Natural killer cell (primary cell): ENCODE measurements around the gene GALNT17. TPM values are rescaled to one million over a fixed set of nuclear protein-coding genes. Genes with fewer than 3 reads are reported as not detected.

ENCODE experiments used
- ATAC-seq, 3 donors: fragments of 150-1000 bp in 2 of 3; fragments of 200-7000 bp in 1 of 3; cut with Tn5 transposase; 1 replicate in 1 of 3; 2 replicates in 2 of 3; pipeline ENCODE4 v1.10.0; 2021; ENCODE audit warnings: mild to moderate bottlenecking in 2 of 3, moderate library complexity in 2 of 3
- DNase-seq, 2 donors: peaks; one replicate each; pipeline versions ENCODE4 v3.0.0 to v3.0.0-alpha.2; 2013 to 2021; ENCODE audit warnings: mixed read lengths in 1 of 2
- H3K27ac ChIP-seq: one replicate; pipeline ENCODE4 v1.5.1; 2013; ENCODE audit warnings: mild to moderate bottlenecking, low read length
- H3K27me3 ChIP-seq: one replicate; pipeline ENCODE4 v1.6.1; 2013; ENCODE audit warnings: low read length; ENCODE audit not compliant: control insufficient read depth, insufficient read depth
- H3K36me3 ChIP-seq: one replicate; pipeline ENCODE4 v1.6.1; 2013; ENCODE audit warnings: low read length; ENCODE audit not compliant: control insufficient read depth, insufficient read depth
- H3K4me1 ChIP-seq: one replicate; pipeline ENCODE4 v1.6.1; 2013; ENCODE audit warnings: low read length; ENCODE audit not compliant: control insufficient read depth, insufficient read depth
- H3K4me3 ChIP-seq: one replicate; pipeline ENCODE4 v1.5.1; 2013; ENCODE audit warnings: low read length
- H3K9me3 ChIP-seq: one replicate; pipeline ENCODE4 v1.6.1; 2013; ENCODE audit warnings: low read length; ENCODE audit not compliant: control insufficient read depth, insufficient read depth
- H3K27ac Mint-ChIP-seq, 2 donors: one replicate each; pipeline ENCODE4 v1.8.0; 2022; ENCODE audit warnings: mild to moderate bottlenecking in 2 of 2, mixed read lengths in 2 of 2, moderate library complexity in 1 of 2
- H3K27me3 Mint-ChIP-seq, 2 donors: one replicate each; pipeline ENCODE4 v1.8.0; 2022; ENCODE audit warnings: low read depth in 2 of 2, mixed read lengths in 2 of 2
- H3K36me3 Mint-ChIP-seq: one replicate; pipeline ENCODE4 v1.8.0; 2022; ENCODE audit warnings: mixed read lengths
- H3K4me1 Mint-ChIP-seq, 2 donors: one replicate each; pipeline ENCODE4 v1.8.0; 2022; ENCODE audit warnings: mixed read lengths in 2 of 2
- H3K4me3 Mint-ChIP-seq: one replicate; pipeline ENCODE4 v1.8.0; 2022; ENCODE audit warnings: mild to moderate bottlenecking, moderate library complexity, mixed read lengths
- H3K9me3 Mint-ChIP-seq, 2 donors: one replicate each; pipeline ENCODE4 v1.8.0; 2022; ENCODE audit warnings: mixed read lengths in 2 of 2
- WGBS: methylation state at CpG from one replicate; pipeline ENCODE4 v1.1.7; 2013; ENCODE audit warnings: missing lambda C conversion rate; ENCODE audit not compliant: insufficient coverage; 5-methylcytosine and 5-hydroxymethylcytosine counted together
- intact Hi-C: fragments of 100-400 bp; cut with micrococcal nuclease; formaldehyde crosslinking; loops from one replicate; pipeline ENCODE4 v1.14.2; 2022
- total RNA-seq, 4 donors: library from RNA; stranded (reverse); fragments of 120-200 nt in 1 of 4; gene quantifications; one replicate each; pipeline versions ENCODE4 v1.2.3 to v1.2.4, GENCODE V29; 2013 to 2022
- TF ChIP-seq, protein P1 (sequence below): fragments of 200-600 bp; IDR thresholded peaks from one replicate; pipeline ENCODE4 v1.8.0; 2022; ENCODE audit warnings: antibody characterized with exemption

Gene GALNT17
- total RNA-seq, 3 donors from 2014 or later (not counting 1 experiment from before 2014, with no cell fraction given), result not detected

DNA sequence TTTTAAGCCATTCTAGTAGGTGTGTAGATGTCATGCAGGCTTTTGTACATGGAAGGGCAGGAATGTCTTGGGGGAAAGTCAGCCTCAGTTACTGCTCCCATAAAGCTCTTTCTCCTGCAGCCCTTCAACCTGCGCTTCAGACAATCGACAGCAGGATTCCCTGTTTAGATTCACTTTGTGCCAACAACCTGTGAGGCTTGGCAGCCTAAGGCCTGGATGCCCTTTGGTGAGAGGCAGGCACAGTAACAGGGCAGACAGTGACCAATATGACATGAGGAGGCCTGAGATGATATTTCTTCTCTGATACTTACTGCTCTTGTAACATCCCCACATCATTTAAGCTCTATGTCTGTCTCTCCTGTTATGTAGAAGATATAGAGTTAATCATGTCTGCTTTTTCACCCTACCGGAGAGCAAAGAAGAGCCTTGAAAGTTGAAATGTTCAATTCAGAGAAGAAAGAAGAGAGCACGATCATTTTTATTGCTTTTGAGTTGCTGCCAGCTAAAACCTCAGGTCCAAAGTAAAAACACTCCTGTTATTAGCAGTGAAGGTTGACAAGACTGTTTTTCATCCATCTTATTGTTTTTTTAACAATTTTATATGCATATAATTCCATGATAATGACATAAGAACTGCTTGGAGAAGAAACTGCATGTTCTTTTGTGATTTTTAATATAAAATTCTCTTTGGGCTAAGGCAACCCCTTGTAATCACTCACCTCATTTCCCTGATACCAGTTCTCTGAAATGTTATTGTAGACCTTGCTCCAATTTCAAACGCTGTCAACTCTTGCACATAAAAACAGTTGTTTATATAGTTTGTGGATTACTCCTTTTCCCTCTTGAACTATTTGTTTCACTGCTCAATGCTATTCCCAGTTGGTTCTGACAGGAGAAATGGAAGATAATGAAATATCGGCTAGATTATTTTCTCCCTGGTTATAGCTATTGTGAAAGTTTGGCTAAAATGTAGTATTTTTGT lies 140.9 kb downstream of the GALNT17 start:
- no peaks in the 10 kb centered on the region for H3K27me3 ChIP-seq
- no peak overlapping the region for H3K4me3 ChIP-seq
- 84% methylated on average over 6 of the region's 6 CpGs for WGBS
- TF ChIP-seq, protein P1, sequence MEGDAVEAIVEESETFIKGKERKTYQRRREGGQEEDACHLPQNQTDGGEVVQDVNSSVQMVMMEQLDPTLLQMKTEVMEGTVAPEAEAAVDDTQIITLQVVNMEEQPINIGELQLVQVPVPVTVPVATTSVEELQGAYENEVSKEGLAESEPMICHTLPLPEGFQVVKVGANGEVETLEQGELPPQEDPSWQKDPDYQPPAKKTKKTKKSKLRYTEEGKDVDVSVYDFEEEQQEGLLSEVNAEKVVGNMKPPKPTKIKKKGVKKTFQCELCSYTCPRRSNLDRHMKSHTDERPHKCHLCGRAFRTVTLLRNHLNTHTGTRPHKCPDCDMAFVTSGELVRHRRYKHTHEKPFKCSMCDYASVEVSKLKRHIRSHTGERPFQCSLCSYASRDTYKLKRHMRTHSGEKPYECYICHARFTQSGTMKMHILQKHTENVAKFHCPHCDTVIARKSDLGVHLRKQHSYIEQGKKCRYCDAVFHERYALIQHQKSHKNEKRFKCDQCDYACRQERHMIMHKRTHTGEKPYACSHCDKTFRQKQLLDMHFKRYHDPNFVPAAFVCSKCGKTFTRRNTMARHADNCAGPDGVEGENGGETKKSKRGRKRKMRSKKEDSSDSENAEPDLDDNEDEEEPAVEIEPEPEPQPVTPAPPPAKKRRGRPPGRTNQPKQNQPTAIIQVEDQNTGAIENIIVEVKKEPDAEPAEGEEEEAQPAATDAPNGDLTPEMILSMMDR, result no peak
- Mint-ChIP-seq H3K36me3 (no peaks in the 10 kb centered on the region), H3K4me1 (no peaks in the 10 kb centered on the region), H3K9me3 (peaks cover 2 to 22% of the 10 kb centered on the region in 2 donors), H3K27me3 (no peaks in the 10 kb centered on the region), H3K27ac (no peak overlapping the region), H3K4me3 (no peak overlapping the region)
- H3K9me3 ChIP-seq, result peaks cover 16% of the 10 kb centered on the region
- H3K36me3 ChIP-seq, result no peaks in the 10 kb centered on the region
- no peaks in the 10 kb centered on the region for H3K4me1 ChIP-seq
- intact Hi-C loops, result no loop called here
- no peak for ATAC-seq
- no peak overlapping the region for H3K27ac ChIP-seq
- DNase-seq, result no peak

DNA sequence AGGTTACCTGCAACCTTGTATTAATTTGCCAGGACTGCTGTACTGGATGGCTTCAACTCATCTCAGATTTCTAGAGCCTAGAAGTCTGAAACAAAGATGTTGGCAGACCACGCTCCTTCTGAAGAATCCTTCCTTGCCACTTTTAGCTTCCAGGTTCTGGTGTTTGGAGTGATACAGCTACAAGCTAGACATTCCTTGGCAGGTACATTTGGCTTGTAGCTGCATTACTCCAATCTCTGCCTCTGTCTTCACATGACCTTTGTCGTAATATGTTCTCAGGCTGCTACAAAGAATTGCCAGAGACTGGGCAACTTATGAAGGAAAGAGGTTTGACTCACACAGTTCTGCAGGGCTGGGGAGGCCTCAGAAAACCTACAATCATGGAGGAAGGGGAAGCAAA lies 146.3 kb downstream of the GALNT17 start:
- H3K36me3 Mint-ChIP-seq, result no peaks in the 10 kb centered on the region
- TF ChIP-seq, protein P1, result no peak
- H3K27me3 ChIP-seq, result no peaks in the 10 kb centered on the region

DNA sequence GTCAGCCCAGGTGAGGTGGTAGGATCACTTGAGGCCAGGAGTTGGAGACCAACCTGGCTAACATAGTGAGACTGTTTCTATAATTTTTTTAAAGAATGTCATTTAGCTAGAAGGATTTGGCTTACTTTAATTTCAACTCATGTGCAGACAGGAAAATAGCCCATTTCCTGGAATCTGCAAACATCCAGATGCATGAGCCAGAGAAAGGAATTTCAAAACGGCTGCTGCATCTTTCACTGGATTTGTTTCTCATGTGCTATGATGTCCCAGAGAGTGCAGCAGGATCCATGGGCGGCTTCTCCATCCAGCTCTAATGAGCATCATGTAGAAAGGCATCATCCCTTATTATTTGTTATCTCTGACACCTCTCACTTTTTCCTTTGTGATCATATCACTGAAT lies 149.3 kb downstream of the GALNT17 start:
- no peaks in the 10 kb centered on the region for H3K36me3 Mint-ChIP-seq
- intact Hi-C loops, result no loop called here
- Histone ChIP-seq H3K36me3 (no peaks in the 10 kb centered on the region), H3K27me3 (no peaks in the 10 kb centered on the region), H3K9me3 (peaks cover under 1% of the 10 kb centered on the region), H3K4me3 (no peak overlapping the region), H3K4me1 (no peaks in the 10 kb centered on the region), H3K27ac (no peak overlapping the region)
- DNase-seq, result no peak
- H3K4me1 Mint-ChIP-seq, result no peaks in the 10 kb centered on the region
- H3K27me3 Mint-ChIP-seq, result no peaks in the 10 kb centered on the region
- no peak overlapping the region for H3K4me3 Mint-ChIP-seq
- H3K27ac Mint-ChIP-seq, result no peak overlapping the region
- TF ChIP-seq, protein P1, result no peak
- 65% methylated on average over 2 of the region's 2 CpGs for WGBS
- ATAC-seq, result no peak
- H3K9me3 Mint-ChIP-seq, result peaks cover 8 to 28% of the 10 kb centered on the region in 2 donors

More for the DNA sequence above, 146.3 kb downstream of the GALNT17 start:
- no peaks in the 10 kb centered on the region for H3K4me1 ChIP-seq
- Mint-ChIP-seq H3K27me3 (no peaks in the 10 kb centered on the region), H3K4me1 (no peaks in the 10 kb centered on the region), H3K4me3 (no peak overlapping the region), H3K27ac (no peak overlapping the region), H3K9me3 (peaks cover 8 to 37% of the 10 kb centered on the region in 2 donors)
- peaks cover 7% of the 10 kb centered on the region for H3K9me3 ChIP-seq
- intact Hi-C loops, result no loop called here
- no peak overlapping the region for H3K27ac ChIP-seq
- no peaks in the 10 kb centered on the region for H3K36me3 ChIP-seq
- no peak for ATAC-seq
- H3K4me3 ChIP-seq, result no peak overlapping the region
- DNase-seq, result no peak
- WGBS, result 87% methylated on average over 2 of the region's 2 CpGs
